ENCODE measurements around the gene UBE2G2.

The UBE2G2 gene

DNA sequence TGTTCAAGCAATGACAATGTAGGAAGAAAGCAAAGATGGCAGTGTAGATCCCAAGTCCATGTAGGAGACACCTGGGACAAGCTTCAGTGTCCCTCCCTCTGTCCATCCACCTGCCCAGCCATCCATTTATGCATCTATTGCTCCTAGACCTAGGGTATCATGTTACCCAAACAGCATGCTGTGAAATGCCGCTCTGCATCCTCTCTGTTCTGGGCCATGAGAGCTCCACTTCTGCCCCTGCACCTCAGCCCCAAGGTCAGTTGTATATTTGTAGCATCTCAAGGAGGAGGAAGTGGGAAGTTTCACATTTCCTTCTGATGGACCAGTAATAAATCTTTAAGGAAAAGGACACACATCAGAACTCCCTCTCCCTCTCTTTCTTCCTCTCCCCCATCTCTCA is 62.3 kb downstream of the UBE2G2 start:
- Histone ChIP-seq H3K4me1 (ENCODE audit: control insufficient read depth in 1 of 2, insufficient read depth in 2 of 2, low read length in 2 of 2) (no peaks in the 10 kb centered on the region), H3K9ac (ENCODE audit: low read depth in 1 of 2, low read length in 2 of 2) (no peak overlapping the region), H3K27ac (ENCODE audit: low read depth, low read length) (no peak overlapping the region), H3K9me3 (ENCODE audit: control insufficient read depth in 1 of 2, low read length in 2 of 2) (peaks cover 0 to 5% of the 10 kb centered on the region in 2 donors), H3K27me3 (ENCODE audit: control insufficient read depth in 1 of 2, insufficient read depth in 2 of 2, low read length in 2 of 2) (no peaks in the 10 kb centered on the region), H3K36me3 (ENCODE audit: control insufficient read depth in 1 of 2, insufficient read depth in 2 of 2, low read length in 2 of 2) (no peaks in the 10 kb centered on the region), H3K4me3 (ENCODE audit: low read depth in 1 of 2, low read length in 2 of 2) (no peak overlapping the region)

DNA sequence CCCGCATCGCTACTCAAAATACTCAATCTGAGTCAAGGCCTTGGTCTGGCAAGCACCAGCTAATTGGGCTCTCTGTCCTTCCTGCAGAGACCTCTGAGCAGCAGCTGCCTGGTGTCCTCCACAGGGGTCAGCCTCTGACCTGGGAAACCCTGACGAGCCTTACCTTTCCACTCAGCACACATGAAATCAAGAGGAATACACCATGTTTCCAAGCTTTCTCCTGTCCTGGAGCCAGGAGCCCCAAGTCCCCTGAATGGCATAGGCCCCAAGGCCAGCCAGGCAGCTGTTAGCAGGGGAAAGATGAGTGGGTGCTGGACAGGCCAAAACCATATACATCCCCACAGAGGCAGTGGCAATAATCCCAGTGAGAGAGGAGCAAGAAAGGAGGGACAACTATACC is 63.0 kb downstream of the UBE2G2 start:
- Histone ChIP-seq H3K27me3 (ENCODE audit: control insufficient read depth in 1 of 2, insufficient read depth in 2 of 2, low read length in 2 of 2) (no peaks in the 10 kb centered on the region), H3K4me1 (ENCODE audit: control insufficient read depth in 1 of 2, insufficient read depth in 2 of 2, low read length in 2 of 2) (no peaks in the 10 kb centered on the region), H3K36me3 (ENCODE audit: control insufficient read depth in 1 of 2, insufficient read depth in 2 of 2, low read length in 2 of 2) (no peaks in the 10 kb centered on the region), H3K4me3 (ENCODE audit: low read depth in 1 of 2, low read length in 2 of 2) (no peak overlapping the region), H3K27ac (ENCODE audit: low read depth, low read length) (no peak overlapping the region), H3K9ac (ENCODE audit: low read depth in 1 of 2, low read length in 2 of 2) (no peak overlapping the region), H3K9me3 (ENCODE audit: control insufficient read depth in 1 of 2, low read length in 2 of 2) (peaks cover 0 to 5% of the 10 kb centered on the region in 2 donors)

DNA sequence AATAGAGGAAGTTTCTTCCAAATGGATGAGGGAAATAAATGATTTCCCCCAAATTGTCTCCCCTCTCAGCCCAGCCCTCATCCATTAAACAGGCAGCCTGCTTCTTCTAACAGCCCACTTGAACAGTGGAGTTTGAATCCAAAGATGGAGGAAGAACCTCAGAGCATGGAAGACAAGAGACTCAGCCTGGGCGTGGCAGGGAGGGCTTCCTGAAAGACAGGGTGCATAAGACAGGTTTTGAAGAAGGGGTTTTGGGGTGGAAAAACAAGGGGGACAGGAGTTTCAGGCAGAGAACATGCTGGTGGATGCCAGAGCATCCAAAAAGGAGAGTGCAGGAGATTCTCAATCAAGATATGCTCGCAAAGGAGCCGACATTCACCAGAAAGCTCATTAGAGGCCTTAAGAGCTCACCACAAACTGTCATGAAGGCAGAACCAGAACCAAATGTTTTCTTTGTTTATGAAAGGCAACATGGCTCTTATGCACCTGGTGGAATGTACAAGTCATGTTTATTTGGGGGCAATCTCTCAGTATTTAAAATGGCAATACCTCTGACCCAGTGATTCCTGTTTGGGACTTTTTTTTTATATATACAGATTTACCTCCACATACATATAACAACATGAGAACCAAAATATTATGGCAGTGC is 63.8 kb downstream of the UBE2G2 start:
- peaks cover 0 to 5% of the 10 kb centered on the region in 2 donors for H3K9me3 ChIP-seq (ENCODE audit: control insufficient read depth in 1 of 2, low read length in 2 of 2)

DNA sequence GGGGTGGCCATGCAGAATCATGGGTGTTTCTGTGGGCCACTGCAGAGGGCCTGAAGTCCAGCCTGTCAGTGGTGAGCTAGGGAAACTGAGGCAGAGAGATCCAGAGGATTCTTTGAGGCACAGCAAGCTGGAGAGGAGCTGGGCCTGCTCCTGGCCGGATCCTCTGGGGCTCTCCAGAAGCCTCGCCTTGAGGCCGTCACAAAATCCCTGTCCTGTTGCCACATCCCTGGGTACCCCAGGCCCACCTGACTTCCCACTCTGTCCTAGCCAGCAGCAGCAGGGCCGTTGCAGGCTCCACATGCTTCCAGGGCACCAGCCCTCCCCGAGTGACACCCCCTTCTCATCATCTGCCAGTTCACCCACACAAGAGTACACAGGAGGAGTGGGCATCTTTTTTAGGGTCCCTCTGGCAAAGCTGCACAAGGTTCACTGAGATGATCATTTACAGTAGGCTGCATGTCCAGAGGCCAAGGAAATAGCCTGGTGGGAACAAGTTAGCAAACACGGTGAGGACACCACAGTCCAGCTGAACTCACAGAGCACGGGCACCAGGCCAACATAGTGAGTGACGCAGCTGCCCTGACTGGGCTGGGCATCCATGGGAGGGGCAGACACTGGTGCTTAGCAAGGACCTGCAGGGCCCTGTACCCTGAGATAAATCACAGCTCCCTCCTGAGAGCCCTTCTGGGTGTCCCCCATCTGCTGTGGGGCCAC is 65.2 kb downstream of the UBE2G2 start:
- Histone ChIP-seq H3K4me3 (ENCODE audit: low read depth in 1 of 2, low read length in 2 of 2) (no peak overlapping the region), H3K27ac (ENCODE audit: low read depth, low read length) (no peak overlapping the region), H3K27me3 (ENCODE audit: control insufficient read depth in 1 of 2, insufficient read depth in 2 of 2, low read length in 2 of 2) (peaks cover 0 to 4% of the 10 kb centered on the region in 2 donors), H3K36me3 (ENCODE audit: control insufficient read depth in 1 of 2, insufficient read depth in 2 of 2, low read length in 2 of 2) (no peaks in the 10 kb centered on the region), H3K4me1 (ENCODE audit: control insufficient read depth in 1 of 2, insufficient read depth in 2 of 2, low read length in 2 of 2) (no peaks in the 10 kb centered on the region), H3K9ac (ENCODE audit: low read depth in 1 of 2, low read length in 2 of 2) (no peak overlapping the region), H3K9me3 (ENCODE audit: control insufficient read depth in 1 of 2, low read length in 2 of 2) (peaks cover 0 to 5% of the 10 kb centered on the region in 2 donors)

More for the DNA sequence above, 63.8 kb downstream of the UBE2G2 start:
- no peaks in the 10 kb centered on the region for H3K36me3 ChIP-seq (ENCODE audit: control insufficient read depth in 1 of 2, insufficient read depth in 2 of 2, low read length in 2 of 2)
- H3K4me1 ChIP-seq (ENCODE audit: control insufficient read depth in 1 of 2, insufficient read depth in 2 of 2, low read length in 2 of 2) = no peaks in the 10 kb centered on the region
- no peak overlapping the region for H3K27ac ChIP-seq (ENCODE audit: low read depth, low read length)
- H3K27me3 ChIP-seq (ENCODE audit: control insufficient read depth in 1 of 2, insufficient read depth in 2 of 2, low read length in 2 of 2) = no peaks in the 10 kb centered on the region
- no peak overlapping the region for H3K9ac ChIP-seq (ENCODE audit: low read depth in 1 of 2, low read length in 2 of 2)
- no peak overlapping the region for H3K4me3 ChIP-seq (ENCODE audit: low read depth in 1 of 2, low read length in 2 of 2)

DNA sequence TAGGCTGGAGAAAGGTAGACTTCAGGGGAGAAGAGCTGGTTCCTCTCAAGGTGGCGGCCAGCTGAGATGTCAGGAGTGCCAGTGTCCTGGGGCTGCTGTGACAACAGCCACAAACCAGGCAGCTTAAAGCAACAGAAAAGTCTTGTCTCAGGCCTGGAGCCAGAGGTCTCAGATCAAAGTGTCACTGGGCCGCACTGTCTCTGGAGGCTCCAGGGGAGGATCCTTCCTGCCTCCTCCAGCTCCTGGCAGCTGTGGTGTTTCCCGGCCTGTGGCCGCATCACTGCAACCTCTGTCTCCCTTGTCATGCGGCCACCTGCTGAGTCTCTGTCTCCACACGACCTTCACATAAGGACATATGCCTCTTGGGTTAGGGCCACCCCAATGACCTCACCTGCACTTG is 65.8 kb downstream of the UBE2G2 start:
- peaks cover 0 to 4% of the 10 kb centered on the region in 2 donors for H3K27me3 ChIP-seq (ENCODE audit: control insufficient read depth in 1 of 2, insufficient read depth in 2 of 2, low read length in 2 of 2)
- no peaks in the 10 kb centered on the region for H3K36me3 ChIP-seq (ENCODE audit: control insufficient read depth in 1 of 2, insufficient read depth in 2 of 2, low read length in 2 of 2)
- peaks cover 0 to 5% of the 10 kb centered on the region in 2 donors for H3K9me3 ChIP-seq (ENCODE audit: control insufficient read depth in 1 of 2, low read length in 2 of 2)

DNA sequence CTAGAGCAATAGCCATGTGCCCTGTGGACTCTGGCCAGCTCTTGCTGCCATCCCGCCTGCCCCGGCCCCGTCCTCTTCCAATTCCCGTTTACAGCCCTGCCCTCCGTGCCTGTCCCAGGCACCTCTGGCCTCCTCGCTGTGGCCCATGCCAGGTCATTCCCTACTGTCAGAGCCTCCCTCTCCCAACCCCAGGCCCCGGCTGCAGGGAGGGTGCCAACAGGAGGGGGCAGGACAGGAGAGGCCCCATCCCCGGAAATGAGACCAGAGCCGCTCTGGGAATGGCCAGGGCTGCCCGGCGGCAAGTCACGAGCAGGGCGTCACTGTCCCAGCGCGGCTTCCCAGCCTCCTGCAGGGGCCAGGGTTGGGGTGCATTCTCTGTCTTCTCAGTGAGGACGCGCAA is 66.8 kb downstream of the UBE2G2 start:
- peaks cover 0 to 4% of the 10 kb centered on the region in 2 donors for H3K27me3 ChIP-seq (ENCODE audit: control insufficient read depth in 1 of 2, insufficient read depth in 2 of 2, low read length in 2 of 2)
- no peak overlapping the region for H3K9ac ChIP-seq (ENCODE audit: low read depth in 1 of 2, low read length in 2 of 2)
- H3K27ac ChIP-seq (ENCODE audit: low read depth, low read length) = no peak overlapping the region
- H3K36me3 ChIP-seq (ENCODE audit: control insufficient read depth in 1 of 2, insufficient read depth in 2 of 2, low read length in 2 of 2) = no peaks in the 10 kb centered on the region
- H3K9me3 ChIP-seq (ENCODE audit: control insufficient read depth in 1 of 2, low read length in 2 of 2) = peaks cover 0 to 5% of the 10 kb centered on the region in 2 donors
- H3K4me3 ChIP-seq (ENCODE audit: low read depth in 1 of 2, low read length in 2 of 2) = no peak overlapping the region
- no peaks in the 10 kb centered on the region for H3K4me1 ChIP-seq (ENCODE audit: control insufficient read depth in 1 of 2, insufficient read depth in 2 of 2, low read length in 2 of 2)

More for the DNA sequence above, 65.8 kb downstream of the UBE2G2 start:
- H3K4me3 ChIP-seq (ENCODE audit: low read depth in 1 of 2, low read length in 2 of 2) = no peak overlapping the region
- H3K27ac ChIP-seq (ENCODE audit: low read depth, low read length) = no peak overlapping the region
- H3K4me1 ChIP-seq (ENCODE audit: control insufficient read depth in 1 of 2, insufficient read depth in 2 of 2, low read length in 2 of 2) = no peaks in the 10 kb centered on the region
- H3K9ac ChIP-seq (ENCODE audit: low read depth in 1 of 2, low read length in 2 of 2) = no peak overlapping the region

DNA sequence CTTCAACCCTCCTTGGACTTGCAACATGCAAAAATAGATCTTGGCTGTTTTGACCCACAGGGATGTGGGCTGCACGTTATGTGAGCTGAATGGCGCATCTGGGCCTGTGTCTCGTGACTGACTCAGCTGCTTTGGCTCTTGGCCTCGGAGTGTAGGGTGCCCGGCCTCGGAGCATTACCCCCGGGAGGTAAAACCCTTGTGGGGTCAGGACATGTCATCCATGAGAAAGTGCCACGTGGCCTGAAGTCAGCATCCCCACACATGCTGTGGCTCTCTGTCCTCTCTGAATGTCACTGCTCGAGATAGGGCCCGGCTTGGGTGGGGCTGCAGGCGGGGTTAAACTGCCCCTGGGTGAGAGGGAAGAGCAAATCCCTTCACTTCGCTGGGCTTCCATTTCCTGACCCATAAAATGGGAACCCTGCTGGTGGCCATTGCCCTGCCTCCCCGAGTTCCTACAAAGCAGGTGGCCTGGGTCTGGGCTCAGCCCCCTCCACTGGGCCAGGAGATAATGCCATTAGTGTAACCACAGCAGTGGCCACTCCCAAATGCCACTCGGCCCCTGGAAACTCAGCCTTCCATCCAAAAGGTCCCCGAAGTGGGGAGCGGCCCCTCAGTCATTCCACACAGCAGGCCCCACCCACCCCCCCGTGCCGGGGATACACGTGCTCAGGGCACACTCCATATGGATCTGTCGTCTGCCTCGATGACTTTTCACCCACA is 67.4 kb downstream of the UBE2G2 start:
- no peak overlapping the region for H3K27ac ChIP-seq (ENCODE audit: low read depth, low read length)
- H3K9me3 ChIP-seq (ENCODE audit: control insufficient read depth in 1 of 2, low read length in 2 of 2) = peaks cover 0 to 5% of the 10 kb centered on the region in 2 donors
- no peaks in the 10 kb centered on the region for H3K36me3 ChIP-seq (ENCODE audit: control insufficient read depth in 1 of 2, insufficient read depth in 2 of 2, low read length in 2 of 2)
- peaks cover 0 to 4% of the 10 kb centered on the region in 2 donors for H3K27me3 ChIP-seq (ENCODE audit: control insufficient read depth in 1 of 2, insufficient read depth in 2 of 2, low read length in 2 of 2)
- no peak overlapping the region for H3K4me3 ChIP-seq (ENCODE audit: low read depth in 1 of 2, low read length in 2 of 2)
- no peak overlapping the region for H3K9ac ChIP-seq (ENCODE audit: low read depth in 1 of 2, low read length in 2 of 2)
- no peaks in the 10 kb centered on the region for H3K4me1 ChIP-seq (ENCODE audit: control insufficient read depth in 1 of 2, insufficient read depth in 2 of 2, low read length in 2 of 2)

DNA sequence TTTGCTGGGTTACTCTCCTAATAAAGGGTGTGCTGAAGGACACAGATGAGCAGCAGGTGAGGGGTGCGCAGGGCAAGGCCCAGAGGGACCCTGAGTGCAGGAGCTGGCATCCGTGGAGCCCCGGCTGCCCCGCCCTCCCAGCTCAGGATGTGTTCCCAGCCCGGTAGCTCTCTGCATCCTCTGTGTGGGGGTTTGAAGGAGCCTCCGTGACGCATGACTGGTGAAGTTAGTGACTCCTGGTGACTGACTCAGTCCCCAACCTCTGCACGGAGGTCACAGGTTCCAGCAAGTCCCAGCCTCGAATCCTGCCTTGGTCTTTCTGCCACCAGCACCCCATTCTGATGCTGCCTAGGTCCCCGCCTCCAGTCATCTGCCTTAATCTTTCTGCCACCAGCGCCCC is 68.7 kb downstream of the UBE2G2 start:
- no peak overlapping the region for H3K9ac ChIP-seq (ENCODE audit: low read depth in 1 of 2, low read length in 2 of 2)
- H3K9me3 ChIP-seq (ENCODE audit: control insufficient read depth in 1 of 2, low read length in 2 of 2) = peaks cover 0 to 5% of the 10 kb centered on the region in 2 donors
- H3K36me3 ChIP-seq (ENCODE audit: control insufficient read depth in 1 of 2, insufficient read depth in 2 of 2, low read length in 2 of 2) = no peaks in the 10 kb centered on the region
- no peaks in the 10 kb centered on the region for H3K4me1 ChIP-seq (ENCODE audit: control insufficient read depth in 1 of 2, insufficient read depth in 2 of 2, low read length in 2 of 2)
- no peak overlapping the region for H3K27ac ChIP-seq (ENCODE audit: low read depth, low read length)
- H3K4me3 ChIP-seq (ENCODE audit: low read depth in 1 of 2, low read length in 2 of 2) = no peak overlapping the region
- peaks cover 0 to 4% of the 10 kb centered on the region in 2 donors for H3K27me3 ChIP-seq (ENCODE audit: control insufficient read depth in 1 of 2, insufficient read depth in 2 of 2, low read length in 2 of 2)

DNA sequence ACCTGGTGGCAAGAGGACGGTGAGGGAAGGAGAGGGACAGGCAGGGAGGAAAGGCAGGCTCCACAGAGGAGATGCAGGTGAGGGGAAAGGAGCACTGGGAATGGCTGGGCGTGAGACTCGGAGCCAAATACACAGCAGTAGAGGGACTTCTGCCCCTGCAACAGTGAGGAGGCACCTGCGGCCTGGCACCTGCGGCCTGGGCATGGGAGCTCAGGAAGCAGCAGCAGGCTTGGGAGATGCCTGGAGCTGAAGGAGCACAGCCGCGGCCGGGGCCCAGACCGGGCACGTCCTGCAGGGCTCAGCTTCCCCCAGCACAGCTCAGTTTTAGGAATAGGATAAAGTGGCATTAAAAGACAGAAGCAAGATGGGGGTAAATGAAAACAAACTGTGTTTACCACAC is 69.4 kb downstream of the UBE2G2 start:
- H3K9me3 ChIP-seq (ENCODE audit: control insufficient read depth in 1 of 2, low read length in 2 of 2) = no peaks in the 10 kb centered on the region
- no peak overlapping the region for H3K9ac ChIP-seq (ENCODE audit: low read depth in 1 of 2, low read length in 2 of 2)
- H3K4me1 ChIP-seq (ENCODE audit: control insufficient read depth in 1 of 2, insufficient read depth in 2 of 2, low read length in 2 of 2) = no peaks in the 10 kb centered on the region
- no peaks in the 10 kb centered on the region for H3K36me3 ChIP-seq (ENCODE audit: control insufficient read depth in 1 of 2, insufficient read depth in 2 of 2, low read length in 2 of 2)
- H3K27ac ChIP-seq (ENCODE audit: low read depth, low read length) = no peak overlapping the region
- H3K27me3 ChIP-seq (ENCODE audit: control insufficient read depth in 1 of 2, insufficient read depth in 2 of 2, low read length in 2 of 2) = peaks cover 0 to 7% of the 10 kb centered on the region in 2 donors
- H3K4me3 ChIP-seq (ENCODE audit: low read depth in 1 of 2, low read length in 2 of 2) = no peak overlapping the region

DNA sequence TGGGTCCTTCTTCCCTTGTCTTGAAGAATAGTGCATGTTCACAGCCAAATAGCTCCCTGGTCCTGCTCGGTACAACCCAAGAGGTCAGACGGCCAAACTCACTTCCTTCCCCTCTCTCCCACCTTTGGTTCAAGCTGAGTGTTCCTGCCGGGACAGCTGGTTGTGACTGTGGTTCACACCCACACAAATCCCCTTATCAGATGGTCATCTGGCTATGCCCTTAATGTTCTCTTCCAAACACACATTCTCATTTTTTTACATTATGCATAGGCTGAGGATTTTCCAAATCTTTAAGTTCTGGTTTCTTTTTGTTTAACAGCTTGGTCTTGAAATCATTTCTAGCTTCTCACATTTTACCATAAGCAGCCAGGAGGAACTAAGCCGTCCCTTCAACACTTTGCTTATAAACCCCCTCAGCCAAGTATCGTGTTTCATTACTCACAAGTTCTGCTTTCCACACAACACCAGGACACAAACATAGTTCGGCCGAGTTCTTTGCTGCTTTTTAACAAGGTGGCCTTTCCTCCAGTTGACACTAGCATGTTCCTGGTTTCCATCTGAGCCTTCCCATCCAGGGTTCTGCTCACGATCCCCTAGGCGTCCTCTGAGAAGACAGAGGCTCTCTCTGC is 70.6 kb downstream of the UBE2G2 start:
- Histone ChIP-seq H3K27me3 (ENCODE audit: control insufficient read depth in 1 of 2, insufficient read depth in 2 of 2, low read length in 2 of 2) (peaks cover 0 to 12% of the 10 kb centered on the region in 2 donors), H3K9me3 (ENCODE audit: control insufficient read depth in 1 of 2, low read length in 2 of 2) (no peaks in the 10 kb centered on the region), H3K27ac (ENCODE audit: low read depth, low read length) (no peak overlapping the region), H3K4me1 (ENCODE audit: control insufficient read depth in 1 of 2, insufficient read depth in 2 of 2, low read length in 2 of 2) (no peaks in the 10 kb centered on the region), H3K9ac (ENCODE audit: low read depth in 1 of 2, low read length in 2 of 2) (no peak overlapping the region), H3K36me3 (ENCODE audit: control insufficient read depth in 1 of 2, insufficient read depth in 2 of 2, low read length in 2 of 2) (no peaks in the 10 kb centered on the region), H3K4me3 (ENCODE audit: low read depth in 1 of 2, low read length in 2 of 2) (no peak overlapping the region)
